Nephron (organoid): ENCODE measurements around the gene P2RX4.
"Not testable (repeated sequence)": the region's sequence is repeated elsewhere in the genome, so short reads cannot be mapped to it uniquely, and the experiment has no call there.

Experiments
- H3K27ac Mint-ChIP-seq, 3 experiments: 2 replicates each; pipeline ENCODE4 v1.8.0; 2020; ENCODE audit warnings: mixed read lengths in 3 of 3, mild to moderate bottlenecking in 2 of 3, moderate library complexity in 1 of 3
- H3K27me3 Mint-ChIP-seq: 2 replicates; pipeline ENCODE4 v1.8.0; 2021; ENCODE audit warnings: low read depth, mild to moderate bottlenecking, moderate library complexity, mixed read lengths
- H3K36me3 Mint-ChIP-seq: 2 replicates; pipeline ENCODE4 v1.8.0; 2020; ENCODE audit warnings: low read depth, mixed read lengths
- H3K4me1 Mint-ChIP-seq: 2 replicates; pipeline ENCODE4 v1.8.0; 2020; ENCODE audit warnings: mixed read lengths
- H3K4me3 Mint-ChIP-seq, 3 experiments: 2 replicates each; pipeline ENCODE4 v1.8.0; 2020; ENCODE audit warnings: mild to moderate bottlenecking in 3 of 3, mixed read lengths in 3 of 3, moderate library complexity in 2 of 3
- H3K9me3 Mint-ChIP-seq: 2 replicates; pipeline ENCODE4 v1.8.0; 2020; ENCODE audit warnings: mixed read lengths
- CTCF ChIP-seq, 3 experiments: fragments of 200-600 bp; sonication (generic); IDR thresholded peaks; one replicate each; pipeline ENCODE4 v1.5.0; 2021; ENCODE audit warnings: antibody characterized with exemption in 3 of 3; ENCODE audit not compliant: unreplicated experiment in 3 of 3

Gene P2RX4

GRCh38 chr12:121226399-121226798, 16.5 kb downstream of the P2RX4 start:
- H3K27me3 Mint-ChIP-seq, result no peaks in the 10 kb centered on the region
- no peak for TF ChIP-seq CTCF (IDR thresholded peaks at IDR 0.05; ENCODE audit: unreplicated experiment in 3 of 3)
- no peak overlapping the region for H3K27ac Mint-ChIP-seq
- peaks cover 6% of the 10 kb centered on the region for H3K36me3 Mint-ChIP-seq
- H3K4me3 Mint-ChIP-seq, result no peak overlapping the region
- no peaks in the 10 kb centered on the region for H3K9me3 Mint-ChIP-seq
- H3K4me1 Mint-ChIP-seq, result no peaks in the 10 kb centered on the region

- H3K4me3 Mint-ChIP-seq, H3K27me3 Mint-ChIP-seq, H3K36me3 Mint-ChIP-seq, H3K9me3 Mint-ChIP-seq, H3K4me1 Mint-ChIP-seq: not testable (repeated sequence)
- peak overlapping the region in 1 of 3 experiments; percentile 49 for H3K27ac Mint-ChIP-seq
Measured at GRCh38 chr12:121226871-121227270, 16.9 kb downstream of the P2RX4 start.

DNA sequence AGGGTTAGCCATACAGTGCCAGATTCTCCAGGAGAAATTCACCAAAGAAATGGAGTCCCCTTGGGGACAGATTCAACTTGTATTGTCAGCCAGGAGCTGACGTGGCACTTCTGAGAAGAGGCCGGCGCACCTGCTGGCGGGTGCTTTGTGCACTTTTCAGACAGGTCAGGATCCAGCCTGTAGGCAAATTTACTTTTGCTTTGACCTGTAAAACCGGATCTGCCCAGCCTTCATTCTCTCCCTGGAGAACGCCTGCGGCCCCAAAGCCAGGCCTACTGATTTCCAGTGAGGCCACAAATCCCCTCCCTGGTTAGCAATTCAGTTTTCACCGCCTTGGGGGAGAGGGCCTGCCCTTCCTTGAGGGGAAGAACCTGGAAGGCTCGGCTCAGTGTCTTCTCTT, 17.4 kb downstream of the P2RX4 start:
- peaks cover under 1% of the 10 kb centered on the region for H3K27me3 Mint-ChIP-seq
- no peaks in the 10 kb centered on the region for H3K9me3 Mint-ChIP-seq
- peak overlapping the region in 2 of 3 experiments; percentile 49 to 64 for H3K27ac Mint-ChIP-seq

DNA sequence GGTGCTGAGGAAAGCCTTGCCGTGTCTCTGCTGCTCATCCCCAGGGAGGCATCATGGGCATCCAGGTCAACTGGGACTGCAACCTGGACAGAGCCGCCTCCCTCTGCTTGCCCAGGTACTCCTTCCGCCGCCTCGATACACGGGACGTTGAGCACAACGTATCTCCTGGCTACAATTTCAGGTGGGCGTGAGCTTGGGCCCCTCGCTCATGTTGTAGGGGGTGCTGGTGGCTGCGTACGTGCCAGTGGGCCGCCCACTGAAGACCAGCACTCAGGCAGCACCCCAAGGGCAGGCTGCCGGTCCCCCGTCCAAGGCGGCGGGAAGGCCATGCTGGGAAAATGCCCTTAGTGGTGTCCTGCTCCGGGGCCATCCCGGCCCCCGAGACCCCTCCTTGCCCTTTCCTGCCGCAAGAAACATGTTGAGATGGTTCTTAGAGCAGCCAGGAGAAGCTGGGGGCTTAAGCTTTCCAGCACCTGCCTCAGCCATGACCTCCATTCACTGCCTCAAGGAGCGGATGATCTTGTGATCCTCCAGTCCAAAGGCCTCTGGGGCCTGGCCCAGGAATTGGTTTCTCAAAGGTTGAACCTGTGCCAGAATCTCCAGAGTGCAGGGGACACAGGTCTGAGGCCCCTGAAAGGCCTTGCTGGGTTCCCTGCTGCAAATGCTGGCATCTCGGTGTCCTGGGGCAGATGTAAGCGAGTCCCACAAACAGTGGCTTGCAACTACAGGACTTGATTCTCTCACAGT, 19.2 kb downstream of the P2RX4 start:
- no peak overlapping the region for H3K27ac Mint-ChIP-seq

More for the DNA sequence above, 17.4 kb downstream of the P2RX4 start:
- Mint-ChIP-seq H3K4me3 (no peak overlapping the region), H3K36me3 (peaks cover 6% of the 10 kb centered on the region), H3K4me1 (no peaks in the 10 kb centered on the region)
- TF ChIP-seq CTCF (IDR thresholded peaks at IDR 0.05; ENCODE audit: unreplicated experiment in 3 of 3), result no peak

DNA sequence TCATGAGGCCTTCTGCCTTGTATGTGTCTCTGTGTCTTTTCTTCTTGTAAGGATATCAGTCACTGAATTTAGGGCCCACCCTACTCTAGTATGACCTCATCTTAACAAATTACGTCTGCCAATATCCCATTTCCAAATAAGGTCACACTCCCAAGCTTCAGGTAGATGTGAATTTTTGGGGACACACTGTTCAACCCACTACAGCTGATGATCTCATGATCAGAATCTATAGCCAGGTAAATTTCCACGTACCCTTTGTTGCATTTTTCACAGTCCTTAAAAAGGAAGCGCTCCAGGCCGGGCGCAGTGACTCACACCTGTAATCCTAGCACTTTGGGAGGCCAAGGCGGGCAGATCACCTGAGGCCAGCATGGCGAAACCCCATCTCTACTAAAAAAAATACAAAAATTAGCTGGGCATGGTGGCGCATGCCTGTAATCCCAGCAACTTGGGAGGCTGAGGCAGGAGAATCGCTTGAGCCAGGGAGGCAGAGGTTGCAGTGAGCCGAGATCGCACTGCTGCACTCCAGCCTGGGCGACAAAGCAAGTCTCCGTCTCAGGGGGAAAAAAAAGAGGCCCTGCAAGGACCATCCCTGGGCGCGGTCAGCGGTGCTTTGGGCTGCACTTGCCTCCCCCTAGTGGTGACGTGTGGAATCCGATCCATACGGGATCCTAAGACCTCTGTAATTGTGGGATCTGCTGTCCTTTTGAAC, 20.1 kb downstream of the P2RX4 start:
- H3K4me1 Mint-ChIP-seq, H3K27ac Mint-ChIP-seq, H3K36me3 Mint-ChIP-seq, H3K9me3 Mint-ChIP-seq, H3K4me3 Mint-ChIP-seq, H3K27me3 Mint-ChIP-seq: not testable (repeated sequence)
- peak; percentile 75 to 85 (median 83) for TF ChIP-seq CTCF (IDR thresholded peaks at IDR 0.05; ENCODE audit: unreplicated experiment in 3 of 3)

More for the DNA sequence above, 19.2 kb downstream of the P2RX4 start:
- Mint-ChIP-seq H3K27me3 (peaks cover 3% of the 10 kb centered on the region), H3K36me3 (peaks cover 6% of the 10 kb centered on the region), H3K4me3 (no peak overlapping the region), H3K9me3 (no peaks in the 10 kb centered on the region), H3K4me1 (no peaks in the 10 kb centered on the region)
- no peak for TF ChIP-seq CTCF (IDR thresholded peaks at IDR 0.05; ENCODE audit: unreplicated experiment in 3 of 3)

DNA sequence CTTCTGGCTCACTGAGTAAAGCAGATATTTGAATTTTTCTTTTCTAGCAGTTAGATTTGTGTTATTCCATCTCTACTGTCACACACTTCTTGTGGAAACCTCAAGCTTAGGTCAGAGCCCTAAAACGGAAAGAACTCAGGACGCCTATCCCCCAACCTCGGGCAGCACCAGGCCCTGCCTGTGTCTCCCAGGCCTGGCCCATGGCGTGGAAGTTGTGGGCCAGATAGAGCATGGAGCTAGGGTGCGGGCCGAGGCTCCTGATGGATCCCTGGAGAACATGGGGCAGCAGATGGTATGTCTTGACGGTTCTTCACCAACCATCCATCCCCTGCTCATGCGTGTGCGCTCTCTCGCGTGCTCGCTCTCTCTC, 20.6 kb downstream of the P2RX4 start:
- Mint-ChIP-seq H3K9me3 (no peaks in the 10 kb centered on the region), H3K27ac (no peak overlapping the region), H3K36me3 (peaks cover 8% of the 10 kb centered on the region), H3K27me3 (peaks cover 3% of the 10 kb centered on the region), H3K4me1 (no peaks in the 10 kb centered on the region), H3K4me3 (no peak overlapping the region)
- TF ChIP-seq CTCF (IDR thresholded peaks at IDR 0.05; ENCODE audit: unreplicated experiment in 3 of 3), result peak in 1 of 3 experiments; percentile 33
